Hepatocyte (in vitro differentiated cells): Measurements from ENCODE around the gene MAPK14. TPM values are rescaled to one million over a fixed set of nuclear protein-coding genes. Genes with fewer than 3 reads are reported as not detected.
A peak's percentile ranks its signal among the peaks of the same experiment; 100 is the strongest.

Experiments used
- DNase-seq: peaks from one replicate; pipeline ENCODE4 v3.0.0-alpha.2; 2016; ENCODE audit warnings: low spot score
- H2AFZ ChIP-seq: fragments of 200-600 bp; sonication (generic); 2 replicates; pipeline ENCODE4 v1.6.0; 2016; ENCODE audit warnings: antibody characterized with exemption, mild to moderate bottlenecking
- H3K27ac ChIP-seq: fragments of 200-600 bp; sonication (generic); 2 replicates; pipeline ENCODE4 v1.5.1; 2016; ENCODE audit warnings: mild to moderate bottlenecking
- H3K27me3 ChIP-seq: fragments of 200-600 bp; sonication (generic); 2 replicates; pipeline ENCODE4 v1.6.1; 2016
- H3K36me3 ChIP-seq: fragments of 200-600 bp; sonication (generic); replicated peaks from 2 replicates; pipeline ENCODE4 v1.5.1; 2016; ENCODE audit warnings: low read depth; ENCODE audit not compliant: insufficient read depth
- H3K4me1 ChIP-seq: fragments of 200-600 bp; sonication (generic); 2 replicates; pipeline ENCODE4 v1.5.1; 2016; ENCODE audit warnings: mild to moderate bottlenecking, moderate library complexity; ENCODE audit not compliant: insufficient read depth
- H3K4me2 ChIP-seq: fragments of 200-600 bp; sonication (generic); 2 replicates; pipeline ENCODE4 v1.6.0; 2016
- H3K4me3 ChIP-seq: fragments of 200-600 bp; sonication (generic); 2 replicates; pipeline ENCODE4 v1.5.1; 2016; ENCODE audit warnings: mild to moderate bottlenecking
- H3K79me2 ChIP-seq: fragments of 200-600 bp; sonication (generic); 2 replicates; pipeline ENCODE4 v1.6.0; 2017; ENCODE audit warnings: mild to moderate bottlenecking
- H3K9me2 ChIP-seq: fragments of 200-600 bp; sonication (generic); replicated peaks from 2 replicates; pipeline ENCODE4 v1.6.0; 2017; ENCODE audit warnings: mild to moderate bottlenecking; ENCODE audit not compliant: insufficient read depth
- H3K9me3 ChIP-seq: fragments of 200-600 bp; sonication (generic); 2 replicates; pipeline ENCODE4 v1.5.1; 2016; ENCODE audit warnings: low read depth, mild to moderate bottlenecking
- H4K20me1 ChIP-seq: fragments of 200-600 bp; sonication (generic); 2 replicates; pipeline ENCODE4 v1.6.0; 2016; ENCODE audit warnings: mild to moderate bottlenecking; ENCODE audit not compliant: insufficient read depth, poor library complexity, severe bottlenecking
- EZH2 ChIP-seq: fragments of 200-600 bp; sonication (generic); IDR thresholded peaks from 2 replicates; pipeline ENCODE4 v1.6.1; 2016; ENCODE audit warnings: antibody characterized with exemption, mild to moderate bottlenecking, borderline replicate concordance
- EZH2phosphoT487 ChIP-seq: fragments of 200-600 bp; sonication (generic); IDR thresholded peaks from one replicate; pipeline ENCODE4 v1.6.1; 2018; ENCODE audit warnings: antibody characterized with exemption, mild to moderate bottlenecking, low read depth, moderate library complexity; ENCODE audit not compliant: unreplicated experiment, severe bottlenecking
- whole genome bisulfite sequencing: methylation state at CpG from one replicate; pipeline ENCODE4 v1.1.6; 2016; ENCODE audit warnings: low lambda C conversion rate; ENCODE audit errors: missing lambda C conversion rate; 5-methylcytosine and 5-hydroxymethylcytosine counted together
- polyA plus RNA-seq: library from polyadenylated mRNA; unstranded; fragments of >200 nt; fragmentation: Nextera tagmentation; extraction: Ambion mirVana; gene quantifications from 2 replicates; pipeline ENCODE4 v1.2.1, GENCODE V29; 2016
- total RNA-seq: library from RNA; depleted of rRNA; stranded (reverse); fragments of >200 nt; gene quantifications from 2 replicates; pipeline ENCODE4 v1.2.3, GENCODE V29; 2014
- TF ChIP-seq, protein P1 (sequence below): fragments of 200-600 bp; sonication (generic); IDR thresholded peaks from 2 replicates; pipeline ENCODE4 v1.5.1; 2016; ENCODE audit warnings: antibody characterized with exemption, mild to moderate bottlenecking; ENCODE audit not compliant: poor library complexity

The MAPK14 gene
- total and polyA plus RNA-seq, 2 experiments from 2014 or later, result 46.8 to 86.5 TPM

DNA sequence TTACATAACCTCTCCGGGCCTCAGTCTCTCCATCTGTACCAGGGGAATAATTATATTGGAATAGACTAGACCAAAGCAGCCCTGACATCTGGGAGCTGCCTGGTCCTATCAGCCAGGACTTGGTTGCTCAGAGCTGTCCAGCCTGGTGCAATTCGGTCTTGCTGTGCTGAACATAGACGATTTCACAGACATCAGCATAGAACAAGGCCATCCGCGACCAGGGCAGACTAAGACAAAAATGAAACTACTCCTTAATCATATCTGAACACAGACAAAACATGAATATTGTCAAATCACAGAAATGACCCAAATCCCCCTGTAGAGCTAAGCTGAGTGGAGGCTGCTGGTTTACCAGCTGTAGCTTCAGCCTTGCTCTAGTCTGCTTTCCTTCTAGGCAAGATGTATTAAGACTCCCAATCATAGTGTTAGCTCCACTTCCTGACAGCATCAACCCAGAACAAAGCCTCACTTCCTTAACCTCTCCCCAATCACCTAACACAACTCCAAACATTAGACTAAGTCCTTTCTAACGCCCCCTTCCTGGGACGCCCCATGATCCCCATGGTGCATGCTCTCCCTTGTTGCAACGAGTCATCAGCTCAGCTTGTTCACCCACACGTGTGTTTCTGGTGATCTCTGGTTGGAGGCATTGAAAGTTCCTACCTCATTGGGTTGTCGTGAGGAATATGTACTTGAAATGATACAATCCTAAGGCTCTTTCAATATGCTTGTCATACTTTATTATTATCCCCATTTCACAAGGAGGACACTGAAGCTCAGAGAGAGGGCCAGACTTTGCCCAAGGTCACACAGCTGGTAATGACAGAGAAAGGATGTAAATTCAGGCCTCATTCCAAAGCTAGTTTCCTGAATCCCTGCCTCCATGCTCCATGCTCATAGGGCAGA is 99.2 kb downstream of the MAPK14 start:
- no peak for TF ChIP-seq EZH2phosphoT487
- no peak for TF ChIP-seq EZH2
- TF ChIP-seq, protein P1, sequence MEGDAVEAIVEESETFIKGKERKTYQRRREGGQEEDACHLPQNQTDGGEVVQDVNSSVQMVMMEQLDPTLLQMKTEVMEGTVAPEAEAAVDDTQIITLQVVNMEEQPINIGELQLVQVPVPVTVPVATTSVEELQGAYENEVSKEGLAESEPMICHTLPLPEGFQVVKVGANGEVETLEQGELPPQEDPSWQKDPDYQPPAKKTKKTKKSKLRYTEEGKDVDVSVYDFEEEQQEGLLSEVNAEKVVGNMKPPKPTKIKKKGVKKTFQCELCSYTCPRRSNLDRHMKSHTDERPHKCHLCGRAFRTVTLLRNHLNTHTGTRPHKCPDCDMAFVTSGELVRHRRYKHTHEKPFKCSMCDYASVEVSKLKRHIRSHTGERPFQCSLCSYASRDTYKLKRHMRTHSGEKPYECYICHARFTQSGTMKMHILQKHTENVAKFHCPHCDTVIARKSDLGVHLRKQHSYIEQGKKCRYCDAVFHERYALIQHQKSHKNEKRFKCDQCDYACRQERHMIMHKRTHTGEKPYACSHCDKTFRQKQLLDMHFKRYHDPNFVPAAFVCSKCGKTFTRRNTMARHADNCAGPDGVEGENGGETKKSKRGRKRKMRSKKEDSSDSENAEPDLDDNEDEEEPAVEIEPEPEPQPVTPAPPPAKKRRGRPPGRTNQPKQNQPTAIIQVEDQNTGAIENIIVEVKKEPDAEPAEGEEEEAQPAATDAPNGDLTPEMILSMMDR, result no peak
- no peak overlapping the region for H3K27ac ChIP-seq

DNA sequence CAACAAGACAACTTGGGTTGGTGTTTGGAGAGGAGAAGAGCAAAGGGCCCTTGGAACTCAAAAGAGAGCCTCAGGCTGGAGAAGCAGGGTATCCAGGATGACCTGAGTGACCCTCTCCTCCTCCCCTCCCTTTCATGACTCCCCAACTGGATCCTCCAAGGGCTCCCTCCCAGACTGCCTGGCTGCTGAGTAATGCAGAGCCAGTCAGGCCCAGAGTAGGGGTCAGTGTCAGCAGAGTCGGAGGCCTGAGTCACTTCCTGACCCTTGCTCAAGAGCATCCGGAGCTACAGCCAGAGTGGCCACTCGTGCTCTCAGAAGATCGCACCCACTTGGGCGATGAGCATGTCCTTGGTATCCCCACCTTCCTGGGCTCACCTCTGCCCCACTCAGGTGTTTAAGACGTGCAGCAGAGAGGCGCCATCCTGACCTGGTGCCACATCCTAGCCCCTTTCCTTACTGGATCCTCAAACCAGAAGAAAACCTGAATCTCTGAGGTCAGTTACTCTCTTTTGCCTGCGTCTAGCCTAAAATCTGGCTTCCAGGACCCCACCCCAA is 99.9 kb downstream of the MAPK14 start:
- H3K4me2 ChIP-seq, result no peak overlapping the region
- H3K4me3 ChIP-seq, result no peak overlapping the region
- H3K9me2 ChIP-seq, result no peaks in the 10 kb centered on the region
- no peak overlapping the region for H3K27ac ChIP-seq
- peaks cover 20% of the 10 kb centered on the region for H3K4me1 ChIP-seq
- TF ChIP-seq, protein P1, result no peak
- TF ChIP-seq EZH2phosphoT487, result no peak
- no peak for TF ChIP-seq EZH2
- H3K27me3 ChIP-seq, result no peaks in the 10 kb centered on the region
- H4K20me1 ChIP-seq, result no peaks in the 10 kb centered on the region
- peak; percentile 38 for DNase-seq
- no peak overlapping the region for H2AFZ ChIP-seq
- H3K9me3 ChIP-seq, result no peaks in the 10 kb centered on the region
- H3K79me2 ChIP-seq, result peaks cover 2% of the 10 kb centered on the region
- 81% methylated on average over 8 of the region's 8 CpGs for WGBS
- H3K36me3 ChIP-seq, result no peaks in the 10 kb centered on the region

More for the DNA sequence above, 99.2 kb downstream of the MAPK14 start:
- no peaks in the 10 kb centered on the region for H3K36me3 ChIP-seq
- H3K9me2 ChIP-seq, result no peaks in the 10 kb centered on the region
- no peak overlapping the region for H2AFZ ChIP-seq
- H3K27me3 ChIP-seq, result no peaks in the 10 kb centered on the region
- H3K9me3 ChIP-seq, result no peaks in the 10 kb centered on the region
- 87% methylated on average over 10 of the region's 10 CpGs for WGBS
- no peak for DNase-seq
- H3K4me1 ChIP-seq, result peaks cover 18% of the 10 kb centered on the region
- H3K4me3 ChIP-seq, result no peak overlapping the region
- no peak overlapping the region for H3K4me2 ChIP-seq
- no peaks in the 10 kb centered on the region for H3K79me2 ChIP-seq
- no peaks in the 10 kb centered on the region for H4K20me1 ChIP-seq

DNA sequence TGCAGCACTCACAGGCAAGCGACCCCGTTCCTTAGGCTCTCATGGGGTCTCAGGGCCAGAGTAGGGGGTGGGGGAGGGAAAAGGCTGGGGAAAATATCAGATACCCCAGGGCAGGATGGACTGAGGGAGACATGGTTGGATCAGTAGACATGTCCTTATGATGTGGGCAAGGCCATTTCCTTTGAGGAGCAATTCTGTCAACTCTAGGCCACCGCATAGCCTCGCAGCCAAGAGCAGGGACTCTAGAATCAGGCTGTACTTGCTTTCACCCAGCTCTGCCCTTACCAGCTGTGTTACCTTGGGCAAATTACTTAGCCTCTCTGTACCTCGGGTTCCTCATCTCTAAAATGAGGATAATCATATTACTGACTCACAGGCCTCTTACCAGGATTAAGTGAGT is 100.5 kb downstream of the MAPK14 start:
- H3K27ac ChIP-seq, result no peak overlapping the region
- H3K36me3 ChIP-seq, result no peaks in the 10 kb centered on the region
- H3K4me2 ChIP-seq, result no peak overlapping the region
- H3K9me2 ChIP-seq, result no peaks in the 10 kb centered on the region
- no peak overlapping the region for H3K4me3 ChIP-seq
- DNase-seq, result no peak
- WGBS, result 91% methylated on average over 5 of the region's 5 CpGs
- H3K79me2 ChIP-seq, result peaks cover 6% of the 10 kb centered on the region
- peaks cover 24% of the 10 kb centered on the region for H3K4me1 ChIP-seq
- TF ChIP-seq, protein P1, result no peak
- TF ChIP-seq EZH2phosphoT487, result no peak
- no peak for TF ChIP-seq EZH2
- no peaks in the 10 kb centered on the region for H3K9me3 ChIP-seq
- H4K20me1 ChIP-seq, result no peaks in the 10 kb centered on the region
- H2AFZ ChIP-seq, result no peak overlapping the region
- H3K27me3 ChIP-seq, result no peaks in the 10 kb centered on the region
